ENCODE results near the gene RASAL1. TPM values are rescaled to one million over a fixed set of nuclear protein-coding genes. Genes with fewer than 3 reads are reported as not detected.
A peak's percentile ranks its signal among the peaks of the same experiment; 100 is the strongest.

RASAL1 gene
- total and polyA plus RNA-seq, 2 donors (not counting 1 experiment from before 2014, with no cell fraction given), result 0.10 to 11.0 TPM

- no peaks in the 10 kb centered on the region for H3K9me3 Mint-ChIP-seq (ENCODE audit: insufficient read depth)
- H3K27ac Mint-ChIP-seq, result peak overlapping the region; percentile 81
- H3K27me3 ChIP-seq (replicated peaks in 1 of 4; ENCODE audit: control extremely low read depth in 1 of 4, control insufficient read depth in 3 of 4, insufficient read depth in 4 of 4, low read length in 3 of 4), result no peaks in the 10 kb centered on the region
- peaks cover 20% of the 10 kb centered on the region for H3K79me2 ChIP-seq (ENCODE audit: control insufficient read depth, insufficient read depth, low read length)
- peaks cover 83 to 89% of the 10 kb centered on the region in 2 donors for H3K4me1 ChIP-seq (ENCODE audit: control insufficient read depth in 2 of 2, insufficient read depth in 2 of 2, low read length in 2 of 2)
- no peak for TF ChIP-seq CTCF (IDR thresholded peaks at IDR 0.05)
- TF ChIP-seq EZH2 (IDR thresholded peaks at IDR 0.05; ENCODE audit: borderline replicate concordance, insufficient read depth, low read depth, low read length, poor library complexity, severe bottlenecking), result no peak
- DNase-seq (peak; percentile 19), ATAC-seq (ENCODE audit: low read depth) (no peak)
- no peaks in the 10 kb centered on the region for H4K20me1 ChIP-seq (ENCODE audit: control insufficient read depth, insufficient read depth, low read length, poor library complexity, severe bottlenecking)
- ChIA-PET CTCF (interaction anchor here (0.5 to 14.5 kb wide), 11 partner anchors 8 to 85 kb away, joined by 3 to 359 read pairs (median 5); partner anchors contain the start of gene DTX1), POLR2A (interaction anchor here (1.0 to 1.5 kb wide), 2 partner anchors 28 to 133 kb away, joined by 3 to 4 read pairs; no protein-coding TSS in a partner anchor)
- no peak overlapping the region for H3K9ac ChIP-seq (ENCODE audit: low read length)
- H3K36me3 ChIP-seq (replicated peaks in 1 of 2; ENCODE audit: control extremely low read depth in 1 of 2, control insufficient read depth in 1 of 2, extremely low read depth in 1 of 2, insufficient read depth in 2 of 2, low read length in 1 of 2), result peaks cover 0 to 2% of the 10 kb centered on the region in 2 experiments
- H3K4me2 ChIP-seq (replicated peaks; ENCODE audit: low read depth, low read length, poor library complexity, severe bottlenecking), result peak overlapping the region; percentile 82
- intact Hi-C loops (cut with micrococcal nuclease), result loop anchor here (1.0 to 5.0 kb wide), 2 partner anchors 15 to 42 kb away; no protein-coding TSS in a partner anchor
- H3K9me3 ChIP-seq (ENCODE audit: control extremely low read depth in 1 of 3, control insufficient read depth in 2 of 3, insufficient read depth in 1 of 3, low read length in 2 of 3), result no peaks in the 10 kb centered on the region
- peaks cover 84% of the 10 kb centered on the region for H3K4me1 Mint-ChIP-seq
- no peak overlapping the region for H2AFZ ChIP-seq (ENCODE audit: insufficient read depth, low read depth, low read length, poor library complexity, severe bottlenecking)
- H3K27ac ChIP-seq (ENCODE audit: low read length in 2 of 2), result peak overlapping the region; percentile 37 to 77
- peak overlapping the region; percentile 58 for H3K4me3 Mint-ChIP-seq
- no peak overlapping the region for H3K4me3 ChIP-seq (ENCODE audit: control extremely low read depth in 1 of 5, extremely low read depth in 1 of 5, insufficient read depth in 1 of 5, low read depth in 2 of 5, low read length in 4 of 5)
- no peaks in the 10 kb centered on the region for H3K27me3 Mint-ChIP-seq
These were observed 45.7 kb downstream of the RASAL1 start for GRCh38 chr12:113089839-113090238.

GRCh38 chr12:113088971-113089756 is 46.4 kb downstream of the RASAL1 start:
- DNase-seq (peak; percentile 19), ATAC-seq (ENCODE audit: low read depth) (no peak)
- Histone ChIP-seq H3K27ac (ENCODE audit: low read length in 2 of 2) (peak overlapping the region; percentile 37 to 77), H3K4me1 (ENCODE audit: control insufficient read depth in 2 of 2, insufficient read depth in 2 of 2, low read length in 2 of 2) (peaks cover 90 to 96% of the 10 kb centered on the region in 2 donors), H3K27me3 (replicated peaks in 1 of 4; ENCODE audit: control extremely low read depth in 1 of 4, control insufficient read depth in 3 of 4, insufficient read depth in 4 of 4, low read length in 3 of 4) (no peaks in the 10 kb centered on the region), H3K4me2 (replicated peaks; ENCODE audit: low read depth, low read length, poor library complexity, severe bottlenecking) (peak overlapping the region; percentile 60), H3K36me3 (replicated peaks in 1 of 2; ENCODE audit: control extremely low read depth in 1 of 2, control insufficient read depth in 1 of 2, extremely low read depth in 1 of 2, insufficient read depth in 2 of 2, low read length in 1 of 2) (peaks cover 0 to 1% of the 10 kb centered on the region in 2 experiments), H3K79me2 (ENCODE audit: control insufficient read depth, insufficient read depth, low read length) (peaks cover 27% of the 10 kb centered on the region), H3K9me3 (ENCODE audit: control extremely low read depth in 1 of 3, control insufficient read depth in 2 of 3, insufficient read depth in 1 of 3, low read length in 2 of 3) (no peaks in the 10 kb centered on the region), H3K9ac (ENCODE audit: low read length) (no peak overlapping the region), H3K4me3 (ENCODE audit: control extremely low read depth in 1 of 5, extremely low read depth in 1 of 5, insufficient read depth in 1 of 5, low read depth in 2 of 5, low read length in 4 of 5) (no peak overlapping the region), H2AFZ (ENCODE audit: insufficient read depth, low read depth, low read length, poor library complexity, severe bottlenecking) (no peak overlapping the region), H4K20me1 (ENCODE audit: control insufficient read depth, insufficient read depth, low read length, poor library complexity, severe bottlenecking) (no peaks in the 10 kb centered on the region)
- peaks cover 90% of the 10 kb centered on the region for H3K4me1 Mint-ChIP-seq
- POLR2A ChIA-PET, result interaction anchor here (0.7 to 1.5 kb wide), 3 partner anchors 27 to 106 kb away, joined by 3 to 6 read pairs (median 3); no protein-coding TSS in a partner anchor
- no peaks in the 10 kb centered on the region for H3K9me3 Mint-ChIP-seq (ENCODE audit: insufficient read depth)
- H3K4me3 Mint-ChIP-seq, result peak overlapping the region; percentile 19
- no peak for TF ChIP-seq EZH2 (IDR thresholded peaks at IDR 0.05; ENCODE audit: borderline replicate concordance, insufficient read depth, low read depth, low read length, poor library complexity, severe bottlenecking)
- no peak for TF ChIP-seq CTCF (IDR thresholded peaks at IDR 0.05)
- CTCF ChIA-PET, result interaction anchor here (0.5 to 14.5 kb wide), 10 partner anchors 7 to 86 kb away, joined by 3 to 359 read pairs (median 5); partner anchors contain the start of gene DTX1
- H3K27ac Mint-ChIP-seq, result peak overlapping the region; percentile 81
- intact Hi-C loops (cut with micrococcal nuclease), result no loop called here
- 19% methylated on average over 9 of the region's 13 CpGs for WGBS (ENCODE audit: insufficient coverage)
- no peaks in the 10 kb centered on the region for H3K27me3 Mint-ChIP-seq
